Measurements from ENCODE around the gene ACOXL.

Gene ACOXL

GRCh38 chr2:111148225-111148873 lies 416.0 kb downstream of the ACOXL start:
- Histone ChIP-seq H3K9ac (no peak overlapping the region), H3K4me3 (no peak overlapping the region), H4K20me1 (peaks cover 0 to 62% (median 0%) of the 10 kb centered on the region in 11 experiments; a peak in 7 of 22 replicates), H3K27me3 (no peaks in the 10 kb centered on the region), H3K27ac (no peak overlapping the region), H3K4me1 (no peaks in the 10 kb centered on the region), H3K4me2 (no peak overlapping the region), H3K9me3 (replicated peaks in 1 of 11) (no peaks in the 10 kb centered on the region), H3K36me3 (peaks cover 15 to 67% (median 44%) of the 10 kb centered on the region in 11 experiments)
- no peak for TF ChIP-seq Cebpa-rat (IDR thresholded peaks at IDR 0.05)

GRCh38 chr2:111148925-111149324 lies 416.6 kb downstream of the ACOXL start:
- Histone ChIP-seq H3K27ac (no peak overlapping the region), H3K9me3 (replicated peaks in 1 of 11) (no peaks in the 10 kb centered on the region), H3K4me2 (no peak overlapping the region), H3K4me3 (no peak overlapping the region), H3K4me1 (no peaks in the 10 kb centered on the region), H3K36me3 (peaks cover 18 to 67% (median 48%) of the 10 kb centered on the region in 11 experiments), H3K27me3 (no peaks in the 10 kb centered on the region), H4K20me1 (peaks cover 0 to 56% (median 0%) of the 10 kb centered on the region in 11 experiments; a peak in 5 of 22 replicates), H3K9ac (no peak overlapping the region)
- TF ChIP-seq Cebpa-rat (IDR thresholded peaks at IDR 0.05) = no peak

- no peaks in the 10 kb centered on the region for H3K9me3 ChIP-seq (replicated peaks in 1 of 11)
- H3K4me1 ChIP-seq = no peaks in the 10 kb centered on the region
- no peak for TF ChIP-seq Cebpa-rat (IDR thresholded peaks at IDR 0.05)
- no peak overlapping the region for H3K4me3 ChIP-seq
- no peak overlapping the region for H3K4me2 ChIP-seq
- H4K20me1 ChIP-seq = peaks cover 0 to 54% (median 1%) of the 10 kb centered on the region in 11 experiments; a peak in 6 of 22 replicates
- H3K36me3 ChIP-seq = peaks cover 18 to 66% (median 41%) of the 10 kb centered on the region in 11 experiments
- H3K9ac ChIP-seq = no peak overlapping the region
- H3K27ac ChIP-seq = no peak overlapping the region
- H3K27me3 ChIP-seq = no peaks in the 10 kb centered on the region
These were observed 417.6 kb downstream of the ACOXL start for GRCh38 chr2:111149882-111150455.

GRCh38 chr2:111154758-111155157 lies 422.4 kb downstream of the ACOXL start:
- no peaks in the 10 kb centered on the region for H3K9me3 ChIP-seq (replicated peaks in 1 of 11)
- peaks cover 0 to 68% (median 10%) of the 10 kb centered on the region in 11 experiments; a peak in 11 of 22 replicates for H4K20me1 ChIP-seq
- peaks cover 0 to 20% (median 13%) of the 10 kb centered on the region in 10 experiments; a peak in 12 of 20 replicates for H3K4me1 ChIP-seq
- H3K4me2 ChIP-seq = no peak overlapping the region
- H3K4me3 ChIP-seq = no peak overlapping the region
- H3K36me3 ChIP-seq = peaks cover 22 to 88% (median 62%) of the 10 kb centered on the region in 11 experiments
- no peak overlapping the region for H3K9ac ChIP-seq
- H3K27ac ChIP-seq = no peak overlapping the region
- TF ChIP-seq Cebpa-rat (IDR thresholded peaks at IDR 0.05) = no peak
- H3K27me3 ChIP-seq = no peaks in the 10 kb centered on the region

- no peak overlapping the region for H3K4me2 ChIP-seq
- H3K27ac ChIP-seq = no peak overlapping the region
- H4K20me1 ChIP-seq = peaks cover 0 to 68% (median 10%) of the 10 kb centered on the region in 11 experiments; a peak in 11 of 22 replicates
- peaks cover 22 to 88% (median 62%) of the 10 kb centered on the region in 11 experiments for H3K36me3 ChIP-seq
- H3K9me3 ChIP-seq (replicated peaks in 1 of 11) = no peaks in the 10 kb centered on the region
- peaks cover 0 to 20% (median 13%) of the 10 kb centered on the region in 10 experiments; a peak in 12 of 20 replicates for H3K4me1 ChIP-seq
- H3K27me3 ChIP-seq = no peaks in the 10 kb centered on the region
- no peak overlapping the region for H3K4me3 ChIP-seq
- no peak for TF ChIP-seq Cebpa-rat (IDR thresholded peaks at IDR 0.05)
- H3K9ac ChIP-seq = no peak overlapping the region
These were observed 423.2 kb downstream of the ACOXL start for GRCh38 chr2:111155610-111156009.

GRCh38 chr2:111156529-111156928 lies 424.2 kb downstream of the ACOXL start:
- Histone ChIP-seq H4K20me1 (peaks cover 0 to 75% (median 10%) of the 10 kb centered on the region in 11 experiments; a peak in 11 of 22 replicates), H3K4me3 (no peak overlapping the region), H3K27me3 (no peaks in the 10 kb centered on the region), H3K36me3 (peaks cover 15 to 88% (median 60%) of the 10 kb centered on the region in 11 experiments), H3K4me1 (peaks cover 0 to 20% (median 13%) of the 10 kb centered on the region in 10 experiments; a peak in 12 of 20 replicates), H3K9ac (no peak overlapping the region), H3K9me3 (replicated peaks in 1 of 11) (no peaks in the 10 kb centered on the region), H3K4me2 (peak overlapping the region in 1 of 11 experiments; percentile 18; a peak in 4 of 22 replicates), H3K27ac (no peak overlapping the region)
- TF ChIP-seq Cebpa-rat (IDR thresholded peaks at IDR 0.05) = no peak

- peaks cover 0 to 76% (median 10%) of the 10 kb centered on the region in 11 experiments; a peak in 11 of 22 replicates for H4K20me1 ChIP-seq
- no peak overlapping the region for H3K27ac ChIP-seq
- H3K9me3 ChIP-seq (replicated peaks in 1 of 11) = no peaks in the 10 kb centered on the region
- no peaks in the 10 kb centered on the region for H3K27me3 ChIP-seq
- no peak overlapping the region for H3K9ac ChIP-seq
- peaks cover 0 to 22% (median 14%) of the 10 kb centered on the region in 10 experiments; a peak in 13 of 20 replicates for H3K4me1 ChIP-seq
- H3K4me3 ChIP-seq = no peak overlapping the region
- H3K36me3 ChIP-seq = peaks cover 9 to 88% (median 57%) of the 10 kb centered on the region in 11 experiments; a peak in 21 of 22 replicates
- TF ChIP-seq Cebpa-rat (IDR thresholded peaks at IDR 0.05) = no peak
- peak overlapping the region in 6 of 11 experiments; percentile 1 to 18 (median 8); a peak in 8 of 22 replicates for H3K4me2 ChIP-seq
These were observed 424.8 kb downstream of the ACOXL start for GRCh38 chr2:111157071-111157661.

GRCh38 chr2:111157798-111158197 lies 425.4 kb downstream of the ACOXL start:
- peaks cover 0 to 79% (median 10%) of the 10 kb centered on the region in 11 experiments; a peak in 11 of 22 replicates for H4K20me1 ChIP-seq
- H3K27me3 ChIP-seq = no peaks in the 10 kb centered on the region
- H3K36me3 ChIP-seq = peaks cover 3 to 87% (median 51%) of the 10 kb centered on the region in 11 experiments; a peak in 16 of 22 replicates
- no peak overlapping the region for H3K9ac ChIP-seq
- no peak overlapping the region for H3K4me3 ChIP-seq
- H3K9me3 ChIP-seq (replicated peaks in 1 of 11) = no peaks in the 10 kb centered on the region
- TF ChIP-seq Cebpa-rat (IDR thresholded peaks at IDR 0.05) = no peak
- H3K4me1 ChIP-seq = peaks cover 0 to 28% (median 17%) of the 10 kb centered on the region in 10 experiments; a peak in 15 of 20 replicates
- no peak overlapping the region for H3K27ac ChIP-seq
- H3K4me2 ChIP-seq = peak overlapping the region in 6 of 11 experiments; percentile 1 to 18 (median 8); a peak in 7 of 22 replicates

GRCh38 chr2:111159641-111160040 lies 427.3 kb downstream of the ACOXL start:
- peaks cover 0 to 81% (median 10%) of the 10 kb centered on the region in 11 experiments; a peak in 11 of 22 replicates for H4K20me1 ChIP-seq

More at GRCh38 chr2:111159641-111160040, 427.3 kb downstream of the ACOXL start:
- H3K4me3 ChIP-seq = no peak overlapping the region
- peaks cover 0 to 28% (median 19%) of the 10 kb centered on the region in 10 experiments; a peak in 15 of 20 replicates for H3K4me1 ChIP-seq
- TF ChIP-seq Cebpa-rat (IDR thresholded peaks at IDR 0.05) = no peak
- no peaks in the 10 kb centered on the region for H3K9me3 ChIP-seq (replicated peaks in 1 of 11)
- H3K27ac ChIP-seq = no peak overlapping the region
- peaks cover 6 to 83% (median 49%) of the 10 kb centered on the region in 11 experiments; a peak in 18 of 22 replicates for H3K36me3 ChIP-seq
- H3K4me2 ChIP-seq = no peak overlapping the region
- H3K9ac ChIP-seq = no peak overlapping the region
- no peaks in the 10 kb centered on the region for H3K27me3 ChIP-seq
